ENCODE results near the gene PLSCR1.
"Not testable (repeated sequence)": the region's sequence is repeated elsewhere in the genome, so short reads cannot be mapped to it uniquely, and the experiment has no call there.

PLSCR1 gene

DNA sequence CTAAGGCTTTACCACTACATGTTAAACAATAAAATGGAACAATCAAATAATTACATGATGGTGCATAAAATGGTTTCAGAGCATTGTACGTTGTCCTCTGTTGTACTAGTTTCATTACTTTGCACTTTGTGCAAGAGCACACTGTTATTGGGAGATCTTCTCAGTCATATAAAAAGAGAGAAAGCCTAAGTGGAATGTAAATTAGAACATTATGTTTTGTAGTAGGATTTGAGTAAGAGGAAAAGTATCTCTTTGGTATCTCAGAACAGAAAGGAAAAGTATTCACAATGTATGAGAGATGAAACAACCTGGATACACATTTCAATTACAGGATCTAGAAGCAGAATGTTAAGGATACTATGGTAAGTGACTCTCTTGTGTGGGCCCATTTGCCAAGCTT, 48.2 kb downstream of the PLSCR1 start:
- H3K27ac ChIP-seq = no peak overlapping the region
- H3K36me3 ChIP-seq = no peaks in the 10 kb centered on the region
- H3K27me3 ChIP-seq (ENCODE audit: insufficient read depth, low read depth, severe bottlenecking) = no peaks in the 10 kb centered on the region
- H3K4me3 ChIP-seq (ENCODE audit: low read depth, low read length) = no peak overlapping the region
- H3K9me3 ChIP-seq (ENCODE audit: severe bottlenecking) = no peaks in the 10 kb centered on the region
- no peak for DNase-seq
- no peak for TF ChIP-seq CTCF (IDR thresholded peaks at IDR 0.05; ENCODE audit: low read depth, low read length)

- H3K27ac ChIP-seq = no peak overlapping the region
- H3K9me3 ChIP-seq (ENCODE audit: severe bottlenecking) = no peaks in the 10 kb centered on the region
- H3K4me3 ChIP-seq (ENCODE audit: low read depth, low read length) = no peak overlapping the region
- no peak for TF ChIP-seq CTCF (IDR thresholded peaks at IDR 0.05; ENCODE audit: low read depth, low read length)
- no peaks in the 10 kb centered on the region for H3K27me3 ChIP-seq (ENCODE audit: insufficient read depth, low read depth, severe bottlenecking)
- H3K36me3 ChIP-seq = no peaks in the 10 kb centered on the region
- DNase-seq = no peak
Observed at GRCh38 chr3:146493761-146494160, 50.6 kb downstream of the PLSCR1 start.

DNA sequence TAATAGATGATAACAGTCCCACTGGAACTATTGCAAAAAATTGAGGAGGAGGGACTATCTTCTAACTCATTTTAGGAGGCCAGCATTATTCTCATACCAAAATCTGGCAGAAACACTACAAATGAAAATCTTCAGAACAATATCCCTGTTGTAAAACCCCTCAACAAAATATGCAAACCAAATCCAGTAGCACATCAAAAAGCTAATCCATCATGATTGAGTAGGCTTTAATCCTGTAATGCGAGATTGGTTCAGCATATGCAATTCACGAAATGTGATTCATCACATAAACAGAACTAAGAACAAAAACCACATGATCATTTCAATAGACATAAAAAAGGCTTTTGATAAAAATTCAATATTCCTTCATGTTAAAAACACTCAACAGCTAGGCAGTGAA, 51.2 kb downstream of the PLSCR1 start:
- no peaks in the 10 kb centered on the region for H3K27me3 ChIP-seq (ENCODE audit: insufficient read depth, low read depth, severe bottlenecking)
- no peak overlapping the region for H3K4me3 ChIP-seq (ENCODE audit: low read depth, low read length)
- no peaks in the 10 kb centered on the region for H3K36me3 ChIP-seq
- H3K9me3 ChIP-seq (ENCODE audit: severe bottlenecking) = no peaks in the 10 kb centered on the region
- DNase-seq = no peak
- TF ChIP-seq CTCF (IDR thresholded peaks at IDR 0.05; ENCODE audit: low read depth, low read length) = no peak
- no peak overlapping the region for H3K27ac ChIP-seq

GRCh38 chr3:146491303-146491702, 53.1 kb downstream of the PLSCR1 start:
- Histone ChIP-seq H3K4me3 (ENCODE audit: low read depth, low read length) (no peak overlapping the region), H3K36me3 (no peaks in the 10 kb centered on the region), H3K9me3 (ENCODE audit: severe bottlenecking) (no peaks in the 10 kb centered on the region), H3K27me3 (ENCODE audit: insufficient read depth, low read depth, severe bottlenecking) (no peaks in the 10 kb centered on the region), H3K27ac (no peak overlapping the region)
- no peak for TF ChIP-seq CTCF (IDR thresholded peaks at IDR 0.05; ENCODE audit: low read depth, low read length)
- no peak for DNase-seq

GRCh38 chr3:146485297-146485696, 59.1 kb downstream of the PLSCR1 start:
- H3K27me3 ChIP-seq (ENCODE audit: insufficient read depth, low read depth, severe bottlenecking) = no peaks in the 10 kb centered on the region
- H3K36me3 ChIP-seq = no peaks in the 10 kb centered on the region
- no peak overlapping the region for H3K27ac ChIP-seq
- DNase-seq = no peak
- no peak for TF ChIP-seq CTCF (IDR thresholded peaks at IDR 0.05; ENCODE audit: low read depth, low read length)
- no peak overlapping the region for H3K4me3 ChIP-seq (ENCODE audit: low read depth, low read length)
- peaks cover 6% of the 10 kb centered on the region for H3K9me3 ChIP-seq (ENCODE audit: severe bottlenecking)

DNA sequence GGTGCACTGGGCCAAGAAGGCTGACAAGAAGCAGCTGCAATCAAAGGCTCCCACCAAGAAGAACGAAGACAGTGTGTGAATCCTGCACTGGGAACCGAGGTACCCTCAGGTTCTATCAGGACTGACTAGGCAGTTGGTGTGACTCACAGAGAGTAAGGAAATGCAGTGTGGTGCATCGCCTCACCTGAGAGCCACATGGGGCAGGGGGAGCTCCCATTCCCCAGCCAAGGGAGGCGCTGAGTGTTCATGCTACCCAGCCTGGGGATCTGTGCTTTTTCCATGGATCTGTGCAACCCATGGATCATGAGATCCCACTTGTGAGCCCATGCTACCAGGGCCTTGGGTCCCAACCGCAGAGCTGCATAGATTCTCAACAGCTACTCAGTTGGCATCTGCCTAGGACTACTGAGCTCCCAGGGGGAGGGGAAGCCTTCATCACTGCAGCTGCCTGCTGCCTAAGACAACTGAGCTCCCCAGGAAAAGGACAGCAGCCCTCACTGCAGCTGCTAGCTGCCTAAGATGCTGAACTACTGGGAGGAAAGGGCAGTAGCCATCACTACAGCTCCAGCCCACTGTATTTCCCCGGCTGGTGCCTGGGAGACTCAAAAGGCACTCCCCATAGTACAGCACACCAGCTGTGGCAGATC, 68.2 kb downstream of the PLSCR1 start:
- Histone ChIP-seq H3K27me3 (ENCODE audit: insufficient read depth, low read depth, severe bottlenecking) (no peaks in the 10 kb centered on the region), H3K36me3 (no peaks in the 10 kb centered on the region), H3K4me3 (ENCODE audit: low read depth, low read length) (no peak overlapping the region), H3K9me3 (ENCODE audit: severe bottlenecking) (no peaks in the 10 kb centered on the region), H3K27ac (no peak overlapping the region)
- no peak for TF ChIP-seq CTCF (IDR thresholded peaks at IDR 0.05; ENCODE audit: low read depth, low read length)
- DNase-seq = no peak

- H3K9me3 ChIP-seq (ENCODE audit: severe bottlenecking); DNase-seq: not testable (repeated sequence)
Observed at GRCh38 chr3:146474976-146475375, 69.4 kb downstream of the PLSCR1 start.

More at GRCh38 chr3:146474976-146475375, 69.4 kb downstream of the PLSCR1 start:
- not testable (repeated sequence) for H3K36me3 ChIP-seq; H3K4me3 ChIP-seq (ENCODE audit: low read depth, low read length); H3K27me3 ChIP-seq (ENCODE audit: insufficient read depth, low read depth, severe bottlenecking); H3K27ac ChIP-seq

Data from WERI-Rb-1 (cell line).